ACHN (cell line): ENCODE data around the gene TMEM191C.
"Not testable (repeated sequence)": the region's sequence is repeated elsewhere in the genome, so short reads cannot be mapped to it uniquely, and the experiment has no call there.

Experiments
- DNase-seq: peaks from one replicate; pipeline ENCODE4 v3.0.0-alpha.2; 2015
- in situ Hi-C: cut with HindIII; loops from 2 replicates; pipeline ENCODE4 v1.10.0; 2017; ENCODE audit warnings: low sequenced_read_pairs, low pct_ligation_motif_present, low pct_unique_long_range_greater_than_20kb

TMEM191C gene

GRCh38 chr22:21444701-21445436, 22.3 kb upstream of the TMEM191C start:
- in situ Hi-C loops, result no loop called here
- DNase-seq, result no peak

DNA sequence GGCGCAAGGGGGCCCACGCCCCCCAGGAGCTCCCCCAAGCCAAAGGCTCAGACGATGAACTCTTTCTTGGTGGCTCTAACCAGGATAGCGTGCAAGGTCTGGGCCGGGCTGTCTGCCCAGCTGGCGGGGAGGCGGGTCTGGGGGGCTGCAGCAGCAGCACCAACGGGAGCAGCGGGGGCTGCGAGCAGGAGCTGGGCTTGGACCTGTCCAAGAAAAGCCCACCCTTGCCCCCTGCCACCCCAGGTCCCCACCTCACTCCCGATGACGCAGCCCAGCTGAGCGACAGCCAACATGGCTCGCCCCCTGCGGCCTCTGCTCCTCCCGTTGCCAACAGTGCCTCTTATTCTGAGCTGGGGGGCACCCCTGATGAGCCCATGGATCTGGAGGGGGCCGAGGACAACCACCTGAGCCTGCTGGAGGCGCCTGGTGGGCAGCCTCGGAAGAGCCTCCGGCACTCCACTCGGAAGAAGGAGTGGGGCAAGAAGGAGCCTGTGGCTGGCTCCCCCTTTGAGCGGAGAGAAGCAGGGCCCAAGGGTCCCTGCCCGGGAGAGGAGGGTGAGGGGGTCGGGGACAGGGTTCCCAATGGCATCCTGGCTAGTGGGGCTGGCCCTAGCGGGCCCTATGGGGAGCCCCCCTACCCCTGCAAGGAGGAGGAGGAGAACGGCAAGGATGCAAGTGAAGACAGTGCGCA, 21.6 kb upstream of the TMEM191C start:
- no peak for DNase-seq
- in situ Hi-C loops, result no loop called here

GRCh38 chr22:21446128-21446826, 20.9 kb upstream of the TMEM191C start:
- in situ Hi-C loops, result no loop called here
- DNase-seq, result no peak

DNA sequence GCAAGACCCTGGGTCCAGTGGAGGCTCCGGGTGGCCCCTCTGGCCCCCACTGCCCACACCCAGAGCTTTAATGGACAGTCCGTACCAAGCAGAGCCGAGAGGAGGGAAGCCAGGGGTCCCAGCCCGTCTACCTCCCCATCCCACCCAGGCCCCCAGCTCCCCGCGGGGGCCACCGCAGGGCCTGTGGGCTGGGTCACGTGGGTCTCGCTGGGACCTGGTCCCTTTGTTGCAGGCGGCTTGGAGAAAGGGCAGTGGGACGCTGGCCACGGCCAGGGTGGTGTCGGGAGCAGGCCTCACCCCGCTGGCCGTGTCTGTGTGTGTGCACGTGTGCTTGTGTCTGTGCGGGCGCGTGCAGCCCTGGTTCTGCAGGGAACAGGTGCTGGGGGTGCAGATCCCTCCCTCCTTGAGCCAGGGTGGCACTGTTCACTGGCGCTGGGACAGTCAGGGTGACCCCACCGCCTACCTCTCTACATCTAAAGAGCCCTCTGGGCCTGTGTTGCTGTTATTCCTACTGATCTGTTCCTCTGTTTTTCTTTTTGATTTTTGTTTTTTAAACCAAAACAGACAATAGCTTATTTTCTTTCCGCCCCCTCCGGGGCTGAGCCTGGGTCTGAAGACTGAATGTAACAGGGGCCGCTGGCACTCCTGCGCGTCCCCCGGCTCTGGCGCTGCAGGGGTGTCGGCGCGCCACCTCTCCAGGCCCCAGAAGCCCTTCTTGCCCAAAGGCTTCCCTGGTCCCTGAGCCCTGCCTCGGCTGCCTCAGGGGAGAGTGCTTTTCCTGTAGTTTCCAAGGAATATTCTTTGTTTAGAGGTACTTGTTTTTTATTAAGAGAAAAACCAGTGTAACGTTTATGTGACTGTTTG, 20.1 kb upstream of the TMEM191C start:
- in situ Hi-C loops, result no loop called here
- DNase-seq, result no peak

DNA sequence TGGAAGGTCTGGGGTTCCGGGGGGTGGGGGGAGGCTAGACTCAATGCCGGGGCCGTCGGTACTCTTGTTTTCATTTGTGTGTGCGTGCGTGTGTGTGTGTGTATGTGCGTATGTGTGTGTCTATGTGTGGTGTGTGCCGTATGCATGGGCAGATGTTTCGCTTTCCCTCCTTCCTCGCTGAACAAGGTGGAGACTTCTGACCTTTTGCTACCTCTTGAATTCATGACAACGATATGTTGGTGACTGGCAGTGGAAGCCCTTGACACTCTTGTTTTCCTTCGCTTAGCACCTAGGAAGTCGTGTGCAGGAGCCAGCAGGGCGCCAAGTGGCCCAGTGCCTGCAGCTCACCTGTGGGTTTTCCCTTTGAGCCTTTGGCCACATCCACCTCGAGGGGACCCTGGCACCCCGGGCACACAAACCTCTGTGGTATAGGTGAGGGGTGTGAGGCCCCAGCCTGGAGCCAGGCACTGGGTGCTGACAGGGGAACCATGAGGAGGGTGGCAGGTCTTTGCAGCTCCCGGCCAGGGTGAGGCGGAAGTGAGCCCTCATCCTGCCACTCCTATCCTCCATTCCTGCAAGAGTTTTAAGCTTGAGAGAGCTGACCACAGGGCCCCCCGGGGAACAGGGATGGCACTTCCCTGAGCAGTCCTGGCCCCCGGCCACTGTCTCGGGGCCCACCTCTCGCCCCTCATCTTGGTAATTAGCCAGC, 19.3 kb upstream of the TMEM191C start:
- in situ Hi-C loops, result no loop called here
- no peak for DNase-seq

DNA sequence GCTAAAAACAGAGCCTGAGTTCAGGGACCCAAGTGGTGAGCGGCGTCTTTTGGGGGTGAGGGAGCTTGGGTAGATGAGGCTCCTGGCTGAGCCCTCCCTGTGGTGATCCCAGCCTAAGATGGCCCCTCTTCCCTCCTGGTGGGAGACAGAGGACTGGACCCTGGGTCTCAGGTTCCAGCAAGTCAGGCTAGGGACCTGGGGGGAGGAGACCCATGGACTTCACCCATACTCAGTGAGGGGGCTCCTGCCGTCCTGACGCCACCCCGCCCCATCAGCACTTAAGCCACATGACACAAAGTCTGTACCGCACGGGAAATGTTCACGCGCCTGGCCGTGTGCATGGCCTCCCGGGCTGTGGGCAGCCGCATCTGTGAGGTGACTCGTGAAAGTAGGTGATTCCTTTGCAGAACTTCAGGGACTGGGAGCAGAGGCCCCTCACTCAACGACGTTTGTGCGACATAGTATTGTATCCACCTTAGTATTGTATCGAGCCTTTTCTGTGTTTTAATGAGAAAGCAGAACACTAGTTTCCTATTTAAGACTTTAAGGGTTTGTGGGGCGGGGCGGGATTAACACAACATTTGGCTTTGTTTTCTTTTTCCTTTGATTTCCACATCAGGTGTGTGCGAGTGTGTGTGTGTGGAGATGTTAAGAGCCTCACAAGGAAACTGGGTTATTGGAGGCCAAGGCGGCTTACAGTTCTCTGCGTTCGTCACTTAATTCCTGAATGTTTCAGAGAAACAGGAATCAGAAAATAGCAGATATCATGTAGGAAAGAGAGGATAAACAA, 18.4 kb upstream of the TMEM191C start:
- DNase-seq, result no peak
- in situ Hi-C loops, result no loop called here

- in situ Hi-C loops, result no loop called here
These were observed 17.5 kb upstream of the TMEM191C start for GRCh38 chr22:21449531-21450319.

GRCh38 chr22:21450320-21450831, 16.8 kb upstream of the TMEM191C start:
- DNase-seq, result no peak
- in situ Hi-C loops, result no loop called here

More at GRCh38 chr22:21449531-21450319, 17.5 kb upstream of the TMEM191C start:
- DNase-seq, result no peak

GRCh38 chr22:21450858-21451353, 16.3 kb upstream of the TMEM191C start:
- no peak for DNase-seq
- in situ Hi-C loops, result no loop called here

- no peak for DNase-seq
- in situ Hi-C loops, result no loop called here
These were observed 15.4 kb upstream of the TMEM191C start for GRCh38 chr22:21451545-21452520.

DNA sequence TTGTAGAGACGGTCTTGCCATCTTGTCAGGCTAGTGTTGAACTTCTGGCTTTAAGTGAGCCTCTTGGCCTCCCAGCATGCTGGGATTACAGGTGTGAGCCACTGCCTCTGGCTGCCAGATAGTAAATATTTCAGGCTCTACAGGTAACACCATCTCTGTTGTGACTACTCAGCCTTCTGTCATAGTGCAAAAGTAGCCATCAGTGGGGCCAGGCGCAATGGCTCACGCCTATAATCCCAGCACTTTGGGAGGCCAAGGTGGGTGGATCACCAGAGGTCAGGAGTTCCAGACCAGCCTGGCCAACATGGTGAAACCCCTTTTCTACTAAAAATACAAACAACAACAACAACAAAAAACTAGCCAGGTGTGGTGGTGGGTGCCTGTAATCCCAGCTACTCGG, 14.5 kb upstream of the TMEM191C start:
- not testable (repeated sequence) for DNase-seq

DNA sequence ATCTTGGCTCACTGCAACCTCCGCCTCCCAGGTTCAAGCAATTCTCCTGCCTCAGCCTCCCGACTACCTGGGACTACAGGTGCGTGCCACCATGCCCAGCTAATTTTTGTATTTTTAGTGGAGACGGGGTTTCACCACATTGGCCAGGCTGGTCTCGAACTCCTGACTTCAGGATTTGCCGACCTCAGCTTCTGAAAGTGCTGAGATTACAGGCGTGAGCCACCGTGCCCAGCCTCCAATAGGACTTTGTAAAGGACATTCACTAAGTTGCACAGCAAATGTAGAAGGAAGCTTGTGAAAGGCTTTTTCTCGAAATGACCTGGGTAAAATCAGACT, 12.2 kb upstream of the TMEM191C start:
- in situ Hi-C loops, DNase-seq: not testable (repeated sequence)

More for the DNA sequence above, 14.5 kb upstream of the TMEM191C start:
- in situ Hi-C loops, result not testable (repeated sequence)

GRCh38 chr22:21455334-21456089, 11.7 kb upstream of the TMEM191C start:
- in situ Hi-C loops, result no loop called here
- DNase-seq, result no peak

- no peak for DNase-seq
- in situ Hi-C loops, result no loop called here
These were observed 10.0 kb upstream of the TMEM191C start for GRCh38 chr22:21457023-21457787.
